ENCODE results near the gene BTN1A1. TPM values are rescaled to one million over a fixed set of nuclear protein-coding genes. Genes with fewer than 3 reads are reported as not detected.

Gene BTN1A1
- total RNA-seq, 1 experiment from 2014 or later = not detected

DNA sequence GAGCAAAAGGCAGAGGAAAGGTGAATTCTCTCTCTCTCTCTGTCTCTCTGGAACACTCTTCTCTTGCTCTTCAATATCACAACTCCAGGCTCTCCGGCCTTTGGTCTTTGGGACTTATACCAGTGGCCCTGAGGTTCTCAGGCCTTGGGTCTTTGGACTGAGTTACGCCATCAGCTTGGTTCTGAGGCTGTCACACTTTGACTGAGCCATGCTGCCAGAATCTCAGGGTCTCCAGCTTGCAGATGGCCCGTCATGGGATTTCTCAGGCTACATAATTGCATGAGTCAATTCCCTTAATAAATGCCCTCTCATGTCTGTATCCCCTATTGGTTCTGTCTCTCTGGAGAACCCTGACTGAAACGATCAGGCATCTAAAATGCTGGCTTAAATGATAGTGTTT, 29.5 kb upstream of the BTN1A1 start:
- H3K36me3 ChIP-seq (replicated peaks; ENCODE audit: control insufficient read depth, insufficient read depth, low read length) = peaks cover 17% of the 10 kb centered on the region
- no peaks in the 10 kb centered on the region for H3K27me3 ChIP-seq (ENCODE audit: control insufficient read depth, insufficient read depth, low read length)
- H3K4me3 ChIP-seq (ENCODE audit: insufficient read depth, low read depth, low read length) = no peak overlapping the region
- no peak for DNase-seq

DNA sequence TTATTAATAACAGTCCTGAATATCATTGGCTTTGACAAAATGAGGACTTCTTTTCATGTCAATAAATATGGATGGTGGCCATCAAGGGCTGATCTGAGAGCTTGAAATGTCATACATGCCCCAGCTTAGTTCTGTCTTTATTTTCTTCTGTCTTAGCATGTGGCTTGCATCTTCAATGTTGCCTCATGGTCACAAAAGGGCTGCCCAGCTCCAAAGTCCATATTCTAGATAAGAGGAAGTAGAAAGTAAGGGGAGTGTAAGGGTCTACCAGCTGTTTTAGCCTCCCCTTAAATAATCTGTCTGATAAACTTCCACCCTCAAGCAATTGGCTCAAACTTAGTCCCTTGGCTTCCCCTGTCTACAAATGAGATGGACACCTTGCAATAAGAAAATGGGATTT, 28.1 kb upstream of the BTN1A1 start:
- Histone ChIP-seq H3K4me3 (ENCODE audit: insufficient read depth, low read depth, low read length) (no peak overlapping the region), H3K36me3 (replicated peaks; ENCODE audit: control insufficient read depth, insufficient read depth, low read length) (peaks cover 8% of the 10 kb centered on the region), H3K27me3 (ENCODE audit: control insufficient read depth, insufficient read depth, low read length) (no peaks in the 10 kb centered on the region)
- no peak for DNase-seq

DNA sequence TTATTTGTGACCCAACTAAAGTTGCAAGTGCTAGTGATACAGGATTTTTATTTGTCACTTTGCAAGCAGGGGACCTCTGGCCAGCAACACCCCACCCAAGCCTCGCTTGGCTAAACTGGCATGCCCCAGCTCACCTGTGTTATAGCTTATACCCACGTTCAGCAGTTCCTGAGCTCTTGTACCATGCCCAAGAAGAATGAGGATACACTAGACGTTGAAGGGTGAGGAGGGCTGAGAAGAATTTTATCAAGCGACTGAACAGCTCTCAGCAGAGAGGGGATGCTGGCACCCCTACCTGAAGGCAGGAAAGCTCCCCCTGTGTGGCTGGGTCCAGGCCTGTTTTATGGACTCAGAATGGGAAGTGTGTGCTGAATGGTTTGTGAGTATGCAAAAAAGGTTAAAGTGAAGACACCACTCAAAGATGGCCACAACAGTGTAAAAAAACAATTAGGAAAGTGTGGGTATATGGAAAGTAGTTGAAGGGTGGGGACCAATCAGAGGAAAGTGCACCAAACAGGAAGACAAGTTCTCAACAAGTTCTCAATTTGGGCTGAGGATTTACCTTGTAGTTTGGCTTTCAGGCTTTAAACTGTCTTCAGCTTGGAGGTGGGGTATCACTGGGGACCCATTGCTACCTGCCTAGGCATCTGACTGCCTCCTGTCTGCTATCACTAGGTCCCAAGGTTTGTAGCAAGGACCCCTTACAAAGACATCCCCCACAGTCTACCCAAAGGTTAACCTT, 27.4 kb upstream of the BTN1A1 start:
- Histone ChIP-seq H3K36me3 (replicated peaks; ENCODE audit: control insufficient read depth, insufficient read depth, low read length) (peaks cover 6% of the 10 kb centered on the region), H3K4me3 (ENCODE audit: insufficient read depth, low read depth, low read length) (no peak overlapping the region), H3K27me3 (ENCODE audit: control insufficient read depth, insufficient read depth, low read length) (no peaks in the 10 kb centered on the region)
- no peak for DNase-seq

DNA sequence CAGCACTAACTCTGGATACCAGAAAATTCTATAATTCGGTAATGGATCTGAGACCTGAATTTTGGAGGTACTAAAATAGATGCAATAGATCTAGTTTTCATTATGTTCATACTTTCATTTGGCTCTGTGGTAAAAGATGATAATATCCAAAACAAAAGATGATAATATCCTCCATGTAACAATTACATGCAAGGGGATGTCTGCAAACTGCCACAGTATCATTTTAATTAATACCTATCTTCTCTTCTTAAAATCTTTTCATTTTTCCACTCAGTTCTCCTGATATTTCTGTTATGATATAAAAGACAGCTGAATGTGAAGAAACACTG, 26.7 kb upstream of the BTN1A1 start:
- H3K36me3 ChIP-seq (replicated peaks; ENCODE audit: control insufficient read depth, insufficient read depth, low read length) = peaks cover 3% of the 10 kb centered on the region
- H3K4me3 ChIP-seq (ENCODE audit: insufficient read depth, low read depth, low read length) = no peak overlapping the region
- no peak for DNase-seq
- no peaks in the 10 kb centered on the region for H3K27me3 ChIP-seq (ENCODE audit: control insufficient read depth, insufficient read depth, low read length)

DNA sequence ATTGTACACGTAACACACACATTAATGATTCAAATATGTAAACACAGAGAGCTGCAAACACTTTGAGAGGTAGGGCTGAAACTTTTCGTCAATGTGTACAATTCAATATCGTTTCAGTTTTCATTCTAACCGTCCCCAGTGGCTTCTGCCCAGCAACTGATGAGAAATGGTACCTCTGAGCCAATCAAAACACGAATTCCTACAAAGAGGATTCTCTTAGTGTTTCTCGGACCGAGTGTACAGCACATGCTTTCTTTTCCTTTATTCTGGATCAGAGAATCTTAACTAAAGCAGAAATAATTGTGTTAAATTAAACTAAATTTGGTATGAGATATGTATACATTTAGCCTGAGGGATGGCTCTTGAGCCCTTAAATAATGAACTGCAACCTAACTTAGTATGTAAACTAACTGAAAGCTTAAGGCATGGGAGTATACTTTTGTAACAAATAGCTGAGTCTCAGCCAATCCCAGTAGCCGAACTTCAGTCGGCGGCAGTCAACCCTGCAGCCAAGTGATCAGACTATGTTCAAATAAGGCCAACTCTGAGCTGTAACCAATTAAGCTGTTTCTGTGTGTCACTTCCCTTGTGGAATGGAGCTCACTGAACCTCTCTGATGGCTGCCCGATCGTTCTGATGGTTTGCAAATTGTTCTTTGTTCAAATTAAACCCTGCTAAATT, 26.2 kb upstream of the BTN1A1 start:
- peak; percentile 59 for DNase-seq
- Histone ChIP-seq H3K4me3 (ENCODE audit: insufficient read depth, low read depth, low read length) (peak overlapping the region; percentile 16), H3K27me3 (ENCODE audit: control insufficient read depth, insufficient read depth, low read length) (no peaks in the 10 kb centered on the region), H3K36me3 (replicated peaks; ENCODE audit: control insufficient read depth, insufficient read depth, low read length) (peaks cover 2% of the 10 kb centered on the region)

DNA sequence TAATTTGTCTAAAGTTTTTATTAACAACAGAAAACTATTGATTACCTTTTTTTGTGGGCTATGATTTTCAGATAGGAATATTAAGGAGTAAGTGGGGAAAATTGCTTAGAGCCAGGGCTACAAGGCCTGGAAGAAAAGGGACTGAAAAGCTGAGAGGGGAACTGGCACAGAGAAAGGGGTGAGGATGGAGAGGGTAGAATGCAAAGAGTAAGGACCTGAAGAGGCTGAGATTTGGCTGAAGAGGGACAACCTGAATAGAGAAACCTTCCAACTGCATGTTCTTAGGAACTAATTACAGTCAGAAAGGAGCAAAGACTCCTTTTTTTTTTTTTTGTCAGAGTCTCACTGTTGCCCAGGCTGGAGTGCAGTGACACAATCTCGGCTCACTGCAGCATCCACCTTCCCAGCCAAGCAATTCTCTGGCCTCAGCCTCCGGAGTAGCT, 25.6 kb upstream of the BTN1A1 start:
- no peak for DNase-seq
- Histone ChIP-seq H3K4me3 (ENCODE audit: insufficient read depth, low read depth, low read length) (peak overlapping the region; percentile 16), H3K36me3 (replicated peaks; ENCODE audit: control insufficient read depth, insufficient read depth, low read length) (no peaks in the 10 kb centered on the region), H3K27me3 (ENCODE audit: control insufficient read depth, insufficient read depth, low read length) (no peaks in the 10 kb centered on the region)

DNA sequence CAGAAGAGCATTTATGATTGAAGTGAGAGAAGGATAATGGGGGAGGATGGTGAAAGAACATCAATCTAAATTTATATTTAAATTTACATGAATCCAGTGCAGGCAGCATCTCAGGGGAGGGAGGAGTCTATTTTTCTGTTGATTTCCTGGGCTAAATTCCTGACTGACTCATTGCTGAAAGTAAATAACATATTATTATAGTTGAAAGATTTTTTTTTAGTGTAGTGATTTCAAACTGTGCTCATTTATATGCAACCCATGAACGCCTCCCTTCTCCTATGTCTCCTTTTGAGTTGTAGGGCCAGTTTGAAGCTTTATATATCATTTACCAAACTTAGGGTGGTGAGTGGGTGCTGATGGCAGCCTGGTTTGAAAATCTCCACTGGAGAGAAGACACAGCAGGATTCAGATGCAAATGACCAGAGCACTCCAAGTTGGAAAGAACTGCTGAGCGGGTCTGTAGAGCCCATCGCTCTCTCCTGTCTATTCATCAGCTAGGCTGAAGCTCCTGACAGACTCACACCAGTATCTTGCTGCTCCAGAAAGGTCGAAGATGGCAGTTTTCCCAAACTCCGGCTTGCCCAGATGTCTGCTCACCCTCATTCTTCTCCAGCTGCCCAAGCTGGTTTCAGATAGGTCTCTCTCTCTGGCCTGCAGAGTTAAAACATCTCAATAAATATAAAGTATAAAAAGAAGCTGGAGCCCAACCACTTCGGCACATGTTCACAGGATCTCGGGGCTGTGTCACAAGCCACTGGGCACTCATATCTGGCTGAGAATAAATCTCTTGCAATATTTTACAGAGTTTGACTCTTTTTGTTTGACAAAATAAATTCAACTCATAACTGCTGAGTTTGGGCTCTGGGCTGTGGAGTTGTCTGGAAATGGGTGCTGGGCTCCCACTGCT, 24.0 kb upstream of the BTN1A1 start:
- DNase-seq = peak; percentile 13
- Histone ChIP-seq H3K27me3 (ENCODE audit: control insufficient read depth, insufficient read depth, low read length) (no peaks in the 10 kb centered on the region), H3K4me3 (ENCODE audit: insufficient read depth, low read depth, low read length) (no peak overlapping the region), H3K36me3 (replicated peaks; ENCODE audit: control insufficient read depth, insufficient read depth, low read length) (no peaks in the 10 kb centered on the region)

DNA sequence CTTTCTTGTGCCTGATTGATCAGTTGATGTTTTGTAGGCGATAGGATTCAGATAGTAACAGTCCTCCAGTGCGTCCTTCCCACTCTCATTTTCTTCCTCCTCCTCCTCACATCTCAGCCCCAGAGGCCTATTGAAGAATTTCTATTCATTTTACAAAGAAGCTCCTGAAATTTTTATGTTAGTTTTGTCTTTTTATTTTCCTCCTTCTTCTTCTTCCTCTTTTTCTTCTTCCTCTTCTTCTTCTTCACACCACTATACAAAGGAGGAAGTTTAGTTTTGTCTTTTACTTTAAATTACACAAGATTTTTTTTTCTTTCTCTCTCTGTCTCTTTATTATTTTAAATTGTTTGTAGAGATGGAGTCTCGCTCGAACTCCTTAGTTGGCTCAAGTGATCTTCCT, 23.2 kb upstream of the BTN1A1 start:
- Histone ChIP-seq H3K27me3 (ENCODE audit: control insufficient read depth, insufficient read depth, low read length) (no peaks in the 10 kb centered on the region), H3K36me3 (replicated peaks; ENCODE audit: control insufficient read depth, insufficient read depth, low read length) (no peaks in the 10 kb centered on the region), H3K4me3 (ENCODE audit: insufficient read depth, low read depth, low read length) (no peak overlapping the region)
- no peak for DNase-seq

DNA sequence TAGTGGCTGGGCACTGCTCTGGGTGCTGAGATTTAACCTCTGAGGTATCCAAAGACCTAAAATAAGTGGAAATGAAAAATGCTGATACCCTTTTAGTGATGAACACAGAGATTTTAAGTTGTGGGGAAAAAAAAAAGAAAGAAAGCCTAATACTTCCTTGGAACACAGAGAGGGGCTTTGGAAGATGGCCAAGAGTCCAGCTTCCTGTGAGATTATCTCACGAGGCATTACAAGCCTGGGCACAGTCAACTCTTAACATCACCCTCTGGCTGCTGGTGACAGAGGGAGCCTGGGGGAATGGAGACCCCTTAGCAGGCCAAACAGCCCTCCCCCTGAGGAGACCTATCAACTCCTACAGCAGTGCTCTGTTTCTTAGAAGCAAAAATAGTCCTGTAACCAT, 22.7 kb upstream of the BTN1A1 start:
- H3K27me3 ChIP-seq (ENCODE audit: control insufficient read depth, insufficient read depth, low read length) = no peaks in the 10 kb centered on the region
- DNase-seq = no peak
- no peaks in the 10 kb centered on the region for H3K36me3 ChIP-seq (replicated peaks; ENCODE audit: control insufficient read depth, insufficient read depth, low read length)
- H3K4me3 ChIP-seq (ENCODE audit: insufficient read depth, low read depth, low read length) = no peak overlapping the region

DNA sequence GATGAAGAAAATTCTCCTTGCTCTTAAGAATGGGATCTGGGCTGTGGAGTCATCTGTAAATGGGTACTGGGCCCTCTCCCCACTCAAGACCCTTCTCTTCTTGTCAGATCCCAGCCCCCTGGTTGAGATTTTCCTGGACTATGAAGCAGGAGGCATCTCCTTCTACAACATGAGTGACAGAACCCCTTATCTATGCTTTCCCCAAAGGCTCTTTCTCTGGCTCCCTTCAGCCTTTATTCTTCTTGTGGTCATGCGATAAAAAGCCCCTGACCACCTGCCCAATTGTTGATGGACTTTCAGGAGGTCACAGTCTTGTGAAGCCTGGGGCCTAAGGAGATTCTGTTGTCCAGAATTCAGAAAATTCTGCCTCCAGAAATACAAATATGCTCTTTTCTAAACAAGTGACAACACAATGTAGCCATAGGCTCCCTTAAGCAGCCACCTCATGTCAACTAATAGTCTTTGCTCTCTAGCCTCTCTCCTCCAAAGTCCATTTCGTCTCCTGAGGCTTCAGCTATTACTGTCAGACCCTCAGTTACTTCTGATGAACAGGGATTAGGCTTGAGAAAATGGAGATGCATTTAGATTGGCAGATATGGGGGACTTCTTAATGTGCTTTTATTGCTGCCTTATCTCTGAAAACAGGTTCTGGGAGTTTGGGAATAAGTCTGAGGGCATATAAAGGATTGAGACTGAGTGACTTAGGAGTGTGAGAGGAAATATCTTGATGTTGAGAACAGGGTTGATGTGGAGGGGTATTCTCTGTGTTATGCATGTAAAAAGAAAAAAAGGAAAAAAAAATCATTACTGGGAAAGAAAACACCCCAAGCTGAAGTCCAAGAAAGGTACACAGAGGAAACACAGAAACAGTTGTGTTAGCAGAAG, 21.8 kb upstream of the BTN1A1 start:
- DNase-seq = no peak
- Histone ChIP-seq H3K4me3 (ENCODE audit: insufficient read depth, low read depth, low read length) (no peak overlapping the region), H3K36me3 (replicated peaks; ENCODE audit: control insufficient read depth, insufficient read depth, low read length) (no peaks in the 10 kb centered on the region), H3K27me3 (ENCODE audit: control insufficient read depth, insufficient read depth, low read length) (no peaks in the 10 kb centered on the region)

DNA sequence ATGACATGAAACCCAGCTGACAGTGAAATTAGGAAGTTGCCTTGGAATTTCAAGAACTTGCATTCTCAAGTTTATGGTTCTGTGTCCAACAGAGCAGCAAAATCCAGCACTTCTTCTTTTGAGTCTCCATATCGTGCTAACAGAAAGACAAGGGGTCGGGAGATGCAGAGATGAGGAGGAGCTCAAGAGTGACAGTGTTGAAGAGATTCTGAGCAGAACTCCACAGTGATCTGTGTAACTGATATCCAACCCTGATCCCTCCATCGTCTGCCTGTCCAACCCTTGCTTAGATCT, 21.2 kb upstream of the BTN1A1 start:
- Histone ChIP-seq H3K36me3 (replicated peaks; ENCODE audit: control insufficient read depth, insufficient read depth, low read length) (no peaks in the 10 kb centered on the region), H3K4me3 (ENCODE audit: insufficient read depth, low read depth, low read length) (no peak overlapping the region), H3K27me3 (ENCODE audit: control insufficient read depth, insufficient read depth, low read length) (no peaks in the 10 kb centered on the region)
- no peak for DNase-seq

DNA sequence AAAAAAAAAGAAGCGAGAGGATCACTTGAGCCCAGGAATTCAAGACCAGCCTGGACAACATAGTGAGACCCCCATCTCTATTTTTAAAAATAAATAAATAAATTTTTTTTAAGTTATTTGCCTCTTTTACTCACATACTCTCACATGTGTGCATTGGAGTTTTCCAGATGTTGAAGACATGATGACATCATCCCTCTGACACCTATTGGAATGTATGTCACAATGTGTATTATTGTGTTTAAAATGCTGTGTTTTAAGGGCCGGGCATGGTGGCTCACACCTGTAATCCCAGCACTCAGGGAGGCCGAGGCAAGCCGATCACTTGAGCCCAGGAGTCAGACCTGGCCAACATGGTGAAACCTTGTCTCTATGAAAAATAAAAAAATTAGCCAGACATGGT, 17.8 kb upstream of the BTN1A1 start:
- H3K27me3 ChIP-seq (ENCODE audit: control insufficient read depth, insufficient read depth, low read length) = no peaks in the 10 kb centered on the region
- H3K4me3 ChIP-seq (ENCODE audit: insufficient read depth, low read depth, low read length) = no peak overlapping the region
- no peak for DNase-seq
- no peaks in the 10 kb centered on the region for H3K36me3 ChIP-seq (replicated peaks; ENCODE audit: control insufficient read depth, insufficient read depth, low read length)

DNA sequence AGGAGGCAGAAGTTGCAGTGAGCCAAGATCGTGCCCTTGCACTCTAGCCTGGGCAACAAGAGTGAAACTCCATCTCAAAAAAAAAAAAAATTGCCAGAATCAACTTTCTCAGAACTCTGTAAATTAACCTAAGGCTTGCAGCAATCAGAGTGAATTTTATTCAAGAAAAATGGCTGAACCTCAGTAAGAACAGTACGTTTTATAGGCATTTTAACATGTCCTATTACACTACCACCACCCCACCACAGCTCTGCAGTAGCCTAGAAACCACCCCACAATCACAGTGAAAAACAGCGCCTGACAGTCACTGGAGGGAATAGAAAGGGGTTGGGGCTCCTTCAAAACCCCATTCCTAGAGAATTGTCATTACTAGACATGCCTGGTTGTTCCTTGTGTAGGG, 16.4 kb upstream of the BTN1A1 start:
- Histone ChIP-seq H3K27me3 (ENCODE audit: control insufficient read depth, insufficient read depth, low read length) (no peaks in the 10 kb centered on the region), H3K4me3 (ENCODE audit: insufficient read depth, low read depth, low read length) (no peak overlapping the region), H3K36me3 (replicated peaks; ENCODE audit: control insufficient read depth, insufficient read depth, low read length) (no peaks in the 10 kb centered on the region)
- DNase-seq = no peak

DNA sequence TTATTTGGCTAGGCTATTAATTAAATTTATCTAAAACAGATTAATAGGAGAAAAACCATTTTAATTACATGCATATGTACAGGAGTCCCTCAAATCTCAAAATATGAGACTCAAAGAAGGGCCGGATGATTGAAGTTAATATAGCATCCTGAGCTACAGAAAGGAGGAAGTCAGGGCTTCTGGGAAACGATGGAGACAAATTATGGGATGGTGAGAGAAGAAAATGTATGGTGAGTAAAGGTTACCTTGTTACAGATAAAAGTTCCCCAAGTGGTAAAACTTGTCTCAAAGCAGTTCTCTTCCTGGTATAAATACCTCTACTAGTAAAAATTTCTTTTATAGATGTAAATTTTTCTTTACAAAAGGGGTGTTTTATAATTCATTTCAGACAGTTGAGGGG, 15.9 kb upstream of the BTN1A1 start:
- no peak for DNase-seq
- H3K27me3 ChIP-seq (ENCODE audit: control insufficient read depth, insufficient read depth, low read length) = no peaks in the 10 kb centered on the region
- no peaks in the 10 kb centered on the region for H3K36me3 ChIP-seq (replicated peaks; ENCODE audit: control insufficient read depth, insufficient read depth, low read length)
- no peak overlapping the region for H3K4me3 ChIP-seq (ENCODE audit: insufficient read depth, low read depth, low read length)
